Activated CD4-positive, alpha-beta T cell treated with anti-CD3 and anti-CD28 coated beads for 48 hours (primary cell): ENCODE data around the gene SLC35B2.
A peak's percentile ranks its signal among the peaks of the same experiment; 100 is the strongest.

Experiments
- DNase-seq: peaks from one replicate; pipeline ENCODE4 v3.0.0-alpha.2; 2020

Gene SLC35B2

GRCh38 chr6:44219815-44220784, 37.2 kb downstream of the SLC35B2 start:
- no peak for DNase-seq

- DNase-seq, result peak; percentile 38
These were observed 38.1 kb downstream of the SLC35B2 start for GRCh38 chr6:44219053-44219814.

- DNase-seq, result no peak
These were observed 39.8 kb downstream of the SLC35B2 start for GRCh38 chr6:44217332-44218143.

GRCh38 chr6:44216677-44217331, 40.5 kb downstream of the SLC35B2 start, which contains the start of gene MYMX:
Gene MYMX, plus strand, starts transcription at chr6:44216926. Its CDS starts 546 bp downstream, at chr6:44217472.
- DNase-seq, result no peak

- DNase-seq, result no peak
These were observed 43.0 kb downstream of the SLC35B2 start for GRCh38 chr6:44214307-44214706.

GRCh38 chr6:44211284-44211683, 46.0 kb downstream of the SLC35B2 start:
- no peak for DNase-seq

- no peak for DNase-seq
These were observed 49.4 kb downstream of the SLC35B2 start for GRCh38 chr6:44207966-44208365.
